SW480 (cell line): ENCODE data around the gene DNLZ.

ENCODE experiments used
- DNase-seq: peaks from one replicate; pipeline ENCODE4 v3.0.0-alpha.2; 2016; ENCODE audit warnings: low spot score

The DNLZ gene

GRCh38 chr9:136395345-136396218 is 32.0 kb upstream of the DNLZ start:
- DNase-seq, result no peak

DNA sequence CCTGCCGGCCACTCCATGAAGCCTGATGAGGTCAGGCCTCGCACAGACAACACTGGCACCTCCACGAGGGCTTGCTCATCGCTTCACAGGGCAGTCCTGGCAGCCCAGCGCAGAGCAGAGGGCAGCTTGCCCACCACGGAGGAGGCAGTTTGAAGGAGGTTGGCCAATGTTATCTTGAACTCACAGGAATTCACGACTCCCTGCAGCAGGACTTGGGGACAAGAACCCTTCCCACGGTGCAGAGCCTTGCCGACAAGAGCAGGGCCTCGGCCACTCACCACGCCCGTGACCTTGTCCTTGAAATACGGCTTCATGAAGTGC is 31.4 kb upstream of the DNLZ start:
- DNase-seq, result no peak

DNA sequence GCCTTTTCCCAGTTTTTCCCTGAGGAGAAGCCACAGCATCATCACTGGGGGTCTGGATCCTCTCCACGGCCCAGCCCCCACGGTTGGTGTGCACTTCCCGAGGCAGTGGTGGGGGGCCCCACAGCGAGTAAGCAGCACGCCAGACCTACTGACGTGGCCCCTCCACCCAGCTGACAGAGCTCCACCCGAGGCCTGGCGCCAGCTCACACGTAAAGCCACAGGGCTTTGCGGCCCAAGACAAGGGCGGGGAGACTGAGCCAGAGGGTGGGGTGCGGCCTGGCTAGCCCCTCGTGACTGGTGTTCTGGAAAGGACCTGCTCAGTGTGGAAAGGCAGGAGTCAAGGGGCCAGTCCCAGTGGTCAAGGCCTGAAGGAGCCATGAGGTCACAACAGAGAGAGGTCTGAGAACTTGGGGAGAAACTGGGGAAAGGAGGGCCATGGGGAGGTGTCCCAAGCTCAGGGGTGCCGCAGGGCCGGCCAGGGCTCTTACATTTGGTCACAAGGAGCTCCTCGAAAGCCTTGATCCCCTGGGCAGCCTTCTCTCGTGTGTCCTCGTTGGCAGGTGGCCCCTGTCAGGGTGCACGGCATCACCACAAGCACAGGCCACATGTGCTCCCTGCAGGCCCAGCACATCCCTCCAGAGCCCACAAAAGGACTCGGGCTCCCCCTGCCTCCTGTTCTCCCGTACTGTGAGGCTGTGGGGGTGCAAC is 30.9 kb upstream of the DNLZ start:
- no peak for DNase-seq

GRCh38 chr9:136393531-136393930 is 30.0 kb upstream of the DNLZ start:
- no peak for DNase-seq

- DNase-seq, result no peak
Measured at GRCh38 chr9:136392538-136393449, 29.2 kb upstream of the DNLZ start.

DNA sequence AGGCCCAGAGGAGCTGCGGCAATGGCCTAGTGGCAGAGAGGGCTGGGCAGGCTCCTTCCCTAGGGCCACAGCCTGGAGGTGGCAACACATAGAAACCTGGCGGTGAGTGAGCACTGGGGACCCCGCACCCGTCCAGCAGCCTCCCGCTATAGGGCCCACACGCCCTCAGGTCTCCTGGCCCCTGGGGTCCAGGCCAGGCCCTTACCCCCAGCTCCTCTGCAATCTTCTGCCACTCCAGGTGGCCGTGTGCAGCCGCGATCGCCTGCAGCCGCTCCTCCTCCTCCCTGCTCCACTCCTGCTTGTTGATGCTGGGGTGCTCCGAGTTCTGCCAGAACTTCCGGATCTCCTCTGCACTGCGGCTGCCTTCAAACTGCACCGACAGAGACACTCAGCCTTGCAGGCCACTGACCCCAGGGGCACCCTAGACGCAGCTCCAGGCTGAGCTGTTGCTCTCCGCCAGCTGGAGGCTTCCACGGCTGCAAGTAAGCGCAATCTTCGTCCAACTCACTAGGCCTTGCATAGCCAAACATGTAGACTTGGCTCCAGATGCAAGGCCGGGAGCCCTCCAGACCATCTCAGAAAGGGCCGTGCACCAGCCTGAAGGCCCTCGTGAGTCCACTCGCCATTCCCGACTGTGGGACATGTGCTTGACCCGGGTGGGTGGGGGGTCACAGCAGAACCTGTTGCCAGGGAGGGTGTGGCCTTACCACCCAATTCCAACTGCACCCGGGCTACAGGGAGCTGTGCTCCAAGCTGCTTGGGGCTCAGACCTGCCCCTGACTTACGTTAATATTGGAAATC is 28.4 kb upstream of the DNLZ start:
- DNase-seq, result no peak

GRCh38 chr9:136389396-136389795 is 25.9 kb upstream of the DNLZ start:
- no peak for DNase-seq

DNA sequence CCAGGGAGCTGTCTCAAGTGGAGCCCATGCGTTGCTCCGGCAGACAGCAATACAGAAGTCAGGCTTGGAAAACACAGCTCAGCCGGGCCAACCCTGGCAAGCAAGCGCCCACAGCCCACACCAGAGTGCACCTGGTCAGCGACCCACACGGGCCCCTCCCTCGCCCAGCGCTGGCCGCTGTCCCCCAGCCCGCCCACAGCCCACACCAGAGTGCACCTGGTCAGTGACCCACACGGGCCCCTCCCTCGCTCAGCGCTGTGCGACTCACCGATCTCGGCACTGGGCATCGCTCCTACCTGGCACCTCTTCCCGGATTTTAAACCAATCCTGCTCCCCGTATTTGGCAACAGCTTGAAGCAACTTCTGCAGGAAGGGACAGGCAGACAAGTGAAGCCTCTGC is 23.7 kb upstream of the DNLZ start:
- DNase-seq, result no peak

GRCh38 chr9:136386018-136386417 is 22.5 kb upstream of the DNLZ start:
- no peak for DNase-seq

GRCh38 chr9:136385015-136385414 is 21.5 kb upstream of the DNLZ start:
- DNase-seq, result no peak

- DNase-seq, result no peak
Measured at GRCh38 chr9:136383436-136383835, 19.9 kb upstream of the DNLZ start.

DNA sequence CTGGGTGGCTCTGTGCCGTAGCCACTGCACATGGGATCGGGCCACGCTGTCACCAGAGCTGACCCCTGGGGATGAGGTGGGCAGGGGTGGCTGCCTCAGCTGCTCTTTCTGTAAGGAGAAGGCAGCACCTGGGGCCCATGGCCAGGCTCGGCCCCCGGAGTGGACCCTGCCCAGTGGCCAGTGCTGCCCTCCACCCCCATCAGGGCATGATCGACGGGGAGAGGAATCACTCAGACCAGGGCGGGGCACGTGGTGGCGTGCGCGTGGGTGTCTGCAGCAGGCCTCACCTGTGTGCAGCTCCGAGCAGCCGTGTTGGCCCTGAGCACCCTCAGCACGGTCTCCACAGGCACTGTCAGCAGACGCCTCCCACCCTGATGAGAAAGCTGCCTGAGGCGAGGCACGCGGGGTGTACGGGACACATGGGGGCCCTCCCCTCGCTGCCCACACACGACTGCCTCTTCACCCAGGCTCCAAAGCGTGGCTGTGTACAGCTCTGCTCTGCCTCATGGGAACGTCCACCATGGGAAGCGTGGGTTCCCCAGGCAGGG is 18.5 kb upstream of the DNLZ start:
- DNase-seq, result no peak

- no peak for DNase-seq
Measured at GRCh38 chr9:136381311-136381710, 17.8 kb upstream of the DNLZ start.

DNA sequence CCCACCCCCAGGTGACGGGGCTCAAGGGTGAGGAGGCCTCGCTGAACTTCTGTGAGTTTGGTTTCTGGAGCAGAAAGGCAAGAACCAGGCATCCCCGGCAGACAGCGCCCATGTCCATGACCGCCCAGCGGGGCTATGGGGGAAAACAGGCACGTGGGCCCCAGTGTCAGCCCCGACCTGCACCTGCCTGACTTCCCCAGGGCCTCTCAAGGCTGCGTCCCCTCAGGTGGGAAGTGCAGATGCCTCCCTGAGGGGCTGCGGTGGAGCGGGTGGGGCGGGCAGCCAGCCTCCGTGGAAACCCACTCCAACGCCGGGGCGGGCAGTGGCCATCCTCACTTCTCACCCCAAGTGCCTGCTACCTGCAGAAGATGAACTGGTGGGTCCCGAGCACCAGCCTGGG is 16.8 kb upstream of the DNLZ start:
- DNase-seq, result no peak

DNA sequence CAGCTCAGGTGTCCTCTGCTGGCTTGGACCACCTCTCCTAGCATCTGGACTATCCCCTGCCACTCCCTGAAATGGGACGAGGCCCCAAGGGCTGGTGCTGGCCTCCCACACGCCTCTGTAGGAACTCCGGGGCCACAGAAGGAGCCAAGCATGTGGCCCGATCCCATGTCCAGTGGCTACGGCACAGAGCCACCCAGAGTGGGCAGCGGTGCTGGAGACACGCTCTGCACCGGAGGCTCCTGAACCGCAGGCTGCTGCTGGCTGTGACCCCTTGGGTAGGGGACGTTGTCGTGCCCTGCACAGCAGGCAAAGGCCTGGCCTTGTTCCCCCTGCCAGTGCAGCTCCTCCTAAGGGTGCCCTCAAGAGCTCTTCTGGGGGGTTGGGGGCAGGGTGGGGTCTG is 16.3 kb upstream of the DNLZ start:
- no peak for DNase-seq

GRCh38 chr9:136379401-136379800 is 15.9 kb upstream of the DNLZ start:
- DNase-seq, result no peak

DNA sequence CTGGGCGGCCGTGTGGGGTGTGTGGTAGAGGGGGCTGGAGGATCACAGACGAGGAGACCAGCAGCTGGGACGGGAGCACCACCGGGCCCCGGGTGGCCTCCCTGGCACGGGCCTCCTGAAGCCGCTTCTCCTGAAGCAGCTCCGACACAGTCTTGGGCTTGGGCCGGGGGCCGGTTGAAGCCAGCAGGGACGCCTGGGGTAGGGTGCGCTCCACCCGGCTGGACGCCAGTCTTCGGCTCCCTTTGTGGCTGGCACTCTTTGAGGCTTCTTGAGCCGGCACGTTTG is 15.4 kb upstream of the DNLZ start:
- DNase-seq, result no peak

DNA sequence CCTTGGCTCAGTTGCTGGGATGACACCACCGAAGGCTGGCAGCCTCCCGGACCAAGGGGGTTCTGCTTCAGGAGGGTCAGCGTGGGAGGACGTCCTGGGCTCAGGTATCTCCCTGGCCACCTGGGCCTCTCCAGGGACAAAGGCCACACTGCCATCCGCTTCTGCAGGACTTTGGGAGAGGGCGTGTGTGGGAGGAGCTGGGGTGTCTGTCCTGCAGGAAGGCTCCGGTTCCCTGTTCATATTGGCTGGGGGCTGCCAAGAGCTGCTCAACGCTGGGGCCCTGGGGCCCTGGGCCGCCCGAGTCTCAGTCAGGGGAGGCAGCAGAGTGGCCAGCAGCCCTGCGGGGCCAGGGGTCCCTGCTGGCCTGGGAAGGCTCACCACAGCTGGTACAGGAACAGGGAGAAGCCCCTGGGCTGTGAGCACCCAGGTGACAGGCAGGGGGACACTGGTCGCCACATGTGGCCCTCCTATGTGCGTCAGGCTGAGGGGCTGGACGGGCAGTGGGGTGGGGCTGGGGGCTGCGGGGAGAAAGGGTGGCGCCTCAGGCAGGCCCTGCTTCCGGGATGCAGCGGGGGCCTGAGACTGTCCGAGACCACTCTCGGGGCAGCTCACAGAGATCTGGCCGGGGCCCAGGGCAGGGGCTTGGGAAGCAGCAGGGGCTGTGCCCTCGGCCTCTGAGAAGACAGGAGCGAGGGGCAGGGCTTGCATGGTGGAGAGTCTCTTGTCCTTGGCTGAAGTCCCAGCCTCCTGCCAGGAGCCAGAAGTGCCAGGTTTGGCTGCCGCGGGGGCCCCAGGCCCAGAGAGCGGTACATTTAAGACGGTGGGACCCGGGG is 14.8 kb upstream of the DNLZ start:
- DNase-seq, result no peak

DNA sequence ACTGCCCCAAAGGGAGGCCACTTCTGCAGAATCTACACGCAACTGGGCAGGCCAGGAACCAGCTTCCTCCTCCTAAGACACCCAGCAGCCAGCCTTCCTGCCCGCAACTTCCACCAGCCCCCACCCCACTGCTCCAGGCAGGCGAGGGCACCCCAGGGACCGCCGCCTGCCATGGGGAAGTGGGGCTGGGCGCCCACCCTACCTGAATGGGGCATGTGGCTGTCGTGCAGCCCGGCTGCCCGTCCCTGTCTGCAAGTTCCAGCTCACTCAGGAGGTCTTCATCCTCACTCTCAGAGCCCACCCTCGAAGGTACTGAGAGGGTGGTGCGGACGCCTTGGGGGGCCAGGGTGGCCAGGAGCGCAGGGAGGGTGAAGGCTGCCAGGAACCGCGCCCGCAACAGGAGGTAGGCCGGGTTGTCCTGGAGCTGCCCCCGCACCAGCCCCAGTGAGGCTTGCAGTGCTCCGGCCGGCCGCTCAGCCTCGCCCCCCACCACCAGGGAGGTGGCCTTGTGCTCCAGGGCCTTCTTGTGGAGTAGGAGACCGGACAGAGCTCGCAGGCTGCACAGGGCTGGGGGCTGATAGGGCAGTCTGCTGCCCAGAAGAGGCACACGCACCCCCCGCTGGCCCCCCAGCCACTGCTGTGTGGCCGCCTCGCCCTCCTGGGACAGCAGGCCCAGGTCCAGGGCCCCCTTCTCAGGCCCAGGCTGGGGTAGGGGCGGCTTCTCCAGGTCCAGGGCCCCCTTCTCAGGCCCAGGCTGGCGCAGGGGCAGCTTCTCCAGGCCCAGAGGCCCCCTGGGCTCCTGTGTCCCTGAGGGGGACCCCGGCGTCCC is 14.0 kb upstream of the DNLZ start:
- no peak for DNase-seq

DNA sequence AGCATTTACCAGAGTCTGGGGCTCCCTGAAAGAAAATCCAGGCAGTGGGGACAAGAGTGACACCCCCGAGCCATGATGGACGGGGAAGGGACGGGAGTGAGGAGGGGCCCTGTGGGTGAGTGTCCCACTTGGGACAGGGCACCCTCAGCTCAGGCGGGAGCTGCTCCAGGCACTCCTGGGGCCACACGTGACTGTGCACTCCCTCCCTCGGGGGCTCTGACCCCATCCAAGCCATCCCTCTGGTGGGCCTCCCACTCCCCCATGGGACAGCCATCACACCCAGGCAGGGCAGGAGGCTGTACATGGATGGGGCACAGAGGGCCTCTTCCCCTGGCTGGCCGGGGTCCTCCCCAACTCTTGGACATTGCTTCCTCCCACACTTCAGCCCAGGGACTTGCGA is 12.9 kb upstream of the DNLZ start:
- no peak for DNase-seq
